Liver (tissue), 3 donors: ENCODE results near the gene SLC38A10.

Source experiments
- EGR1 ChIP-seq, 2 donors: IDR thresholded peaks; 2 replicates each; pipeline ENCODE4 v1.6.1; 2016 to 2018; ENCODE audit warnings: antibody characterized with exemption in 2 of 2, low read depth in 2 of 2
- FOXA1 ChIP-seq: IDR thresholded peaks from 2 replicates; pipeline ENCODE4 v1.6.1; 2016; ENCODE audit warnings: antibody characterized with exemption
- FOXA2 ChIP-seq: IDR thresholded peaks from 2 replicates; pipeline ENCODE4 v1.6.1; 2016; ENCODE audit warnings: antibody characterized with exemption
- GABPA ChIP-seq, 2 donors: IDR thresholded peaks in 1 of 2; conservative IDR thresholded peaks in 1 of 2; 2 replicates each; pipeline ENCODE4 v1.6.1; 2016; ENCODE audit warnings: antibody characterized with exemption in 2 of 2, mild to moderate bottlenecking in 1 of 2, moderate library complexity in 1 of 2
- HNF4A ChIP-seq, 2 donors: conservative IDR thresholded peaks; 2 replicates each; pipeline ENCODE4 v1.6.1; 2016; ENCODE audit warnings: antibody characterized with exemption in 2 of 2, mild to moderate bottlenecking in 2 of 2
- JUND ChIP-seq, 2 donors: IDR thresholded peaks; 2 replicates each; pipeline ENCODE4 v1.6.1; 2016; ENCODE audit warnings: antibody characterized with exemption in 2 of 2
- RAD21 ChIP-seq, 2 donors: IDR thresholded peaks; 2 replicates each; pipeline ENCODE4 v1.6.1; 2016; ENCODE audit warnings: antibody characterized with exemption in 2 of 2, mild to moderate bottlenecking in 2 of 2
- SP1 ChIP-seq: IDR thresholded peaks from 2 replicates; pipeline ENCODE4 v1.6.1; 2018; ENCODE audit warnings: antibody characterized with exemption, mild to moderate bottlenecking
- TAF1 ChIP-seq: conservative IDR thresholded peaks from 2 replicates; pipeline ENCODE4 v1.6.1; 2016; ENCODE audit warnings: antibody characterized with exemption, mild to moderate bottlenecking
- YY1 ChIP-seq: IDR thresholded peaks from 2 replicates; pipeline ENCODE4 v1.6.1; 2016; ENCODE audit warnings: antibody characterized with exemption, mild to moderate bottlenecking
- TF ChIP-seq, protein P1 (sequence below): fragments of 150-350 bp; IDR thresholded peaks from 2 replicates; pipeline ENCODE4 v1.5.1; 2017; ENCODE audit warnings: improper control_type of control experiment, low read depth, low read length; ENCODE audit not compliant: missing input control
- TF ChIP-seq, protein P2 (sequence below): IDR thresholded peaks from 2 replicates; pipeline ENCODE4 v1.6.1; 2016; ENCODE audit warnings: antibody characterized with exemption
- TF ChIP-seq, protein P3 (sequence below): IDR thresholded peaks from 2 replicates; pipeline ENCODE4 v1.6.1; 2016; ENCODE audit warnings: antibody characterized with exemption, mild to moderate bottlenecking
- TF ChIP-seq, protein P4 (sequence below): IDR thresholded peaks from 2 replicates; pipeline ENCODE4 v1.6.1; 2016; ENCODE audit warnings: antibody characterized with exemption
- donor health status: healthy.
- donor health status: healthy.

DNA sequence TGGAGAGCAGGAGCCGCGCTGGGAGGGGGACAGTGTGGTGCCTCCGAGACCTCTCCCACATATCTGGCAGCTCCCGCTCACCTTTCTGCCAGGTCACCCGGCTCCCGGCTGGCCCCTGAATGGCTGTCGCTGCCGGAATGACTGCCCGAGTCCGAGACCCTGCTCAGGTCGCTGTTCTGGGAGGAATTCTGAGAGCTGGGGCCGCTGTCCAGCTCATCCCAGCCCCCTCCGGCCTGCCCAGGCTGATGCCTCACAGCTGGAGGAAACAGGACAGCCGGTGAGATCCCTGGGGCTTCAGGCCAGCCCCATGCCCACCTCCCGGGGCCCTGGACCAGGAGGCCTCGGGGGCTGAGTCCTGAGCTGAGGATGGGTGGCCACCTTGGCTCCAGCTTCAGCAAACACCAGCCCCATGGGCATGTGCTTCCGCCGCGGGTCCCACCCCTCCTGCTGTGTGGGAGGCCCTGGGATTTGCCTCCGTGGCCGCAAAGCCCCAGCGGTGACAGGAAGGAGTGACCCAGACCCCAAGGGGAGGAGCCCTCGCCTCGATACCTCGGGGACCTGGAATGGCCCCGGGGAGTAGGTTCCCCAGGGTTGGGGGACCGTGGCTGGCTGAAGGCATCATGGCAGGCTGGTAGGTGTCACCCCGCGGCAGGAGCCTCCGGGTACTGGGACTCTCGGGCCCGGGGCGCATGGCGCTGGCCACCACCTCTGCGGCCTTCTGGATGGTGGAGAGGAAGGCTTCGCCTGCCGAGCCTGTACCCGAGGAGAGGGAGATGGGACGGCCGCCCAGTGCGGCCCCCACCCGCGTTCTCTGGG lies 63.1 kb downstream of the SLC38A10 start:
- TF ChIP-seq, protein P1, sequence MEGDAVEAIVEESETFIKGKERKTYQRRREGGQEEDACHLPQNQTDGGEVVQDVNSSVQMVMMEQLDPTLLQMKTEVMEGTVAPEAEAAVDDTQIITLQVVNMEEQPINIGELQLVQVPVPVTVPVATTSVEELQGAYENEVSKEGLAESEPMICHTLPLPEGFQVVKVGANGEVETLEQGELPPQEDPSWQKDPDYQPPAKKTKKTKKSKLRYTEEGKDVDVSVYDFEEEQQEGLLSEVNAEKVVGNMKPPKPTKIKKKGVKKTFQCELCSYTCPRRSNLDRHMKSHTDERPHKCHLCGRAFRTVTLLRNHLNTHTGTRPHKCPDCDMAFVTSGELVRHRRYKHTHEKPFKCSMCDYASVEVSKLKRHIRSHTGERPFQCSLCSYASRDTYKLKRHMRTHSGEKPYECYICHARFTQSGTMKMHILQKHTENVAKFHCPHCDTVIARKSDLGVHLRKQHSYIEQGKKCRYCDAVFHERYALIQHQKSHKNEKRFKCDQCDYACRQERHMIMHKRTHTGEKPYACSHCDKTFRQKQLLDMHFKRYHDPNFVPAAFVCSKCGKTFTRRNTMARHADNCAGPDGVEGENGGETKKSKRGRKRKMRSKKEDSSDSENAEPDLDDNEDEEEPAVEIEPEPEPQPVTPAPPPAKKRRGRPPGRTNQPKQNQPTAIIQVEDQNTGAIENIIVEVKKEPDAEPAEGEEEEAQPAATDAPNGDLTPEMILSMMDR, result no peak
- TF ChIP-seq, protein P2, sequence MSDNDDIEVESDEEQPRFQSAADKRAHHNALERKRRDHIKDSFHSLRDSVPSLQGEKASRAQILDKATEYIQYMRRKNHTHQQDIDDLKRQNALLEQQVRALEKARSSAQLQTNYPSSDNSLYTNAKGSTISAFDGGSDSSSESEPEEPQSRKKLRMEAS, result no peak
- TF ChIP-seq, protein P3, sequence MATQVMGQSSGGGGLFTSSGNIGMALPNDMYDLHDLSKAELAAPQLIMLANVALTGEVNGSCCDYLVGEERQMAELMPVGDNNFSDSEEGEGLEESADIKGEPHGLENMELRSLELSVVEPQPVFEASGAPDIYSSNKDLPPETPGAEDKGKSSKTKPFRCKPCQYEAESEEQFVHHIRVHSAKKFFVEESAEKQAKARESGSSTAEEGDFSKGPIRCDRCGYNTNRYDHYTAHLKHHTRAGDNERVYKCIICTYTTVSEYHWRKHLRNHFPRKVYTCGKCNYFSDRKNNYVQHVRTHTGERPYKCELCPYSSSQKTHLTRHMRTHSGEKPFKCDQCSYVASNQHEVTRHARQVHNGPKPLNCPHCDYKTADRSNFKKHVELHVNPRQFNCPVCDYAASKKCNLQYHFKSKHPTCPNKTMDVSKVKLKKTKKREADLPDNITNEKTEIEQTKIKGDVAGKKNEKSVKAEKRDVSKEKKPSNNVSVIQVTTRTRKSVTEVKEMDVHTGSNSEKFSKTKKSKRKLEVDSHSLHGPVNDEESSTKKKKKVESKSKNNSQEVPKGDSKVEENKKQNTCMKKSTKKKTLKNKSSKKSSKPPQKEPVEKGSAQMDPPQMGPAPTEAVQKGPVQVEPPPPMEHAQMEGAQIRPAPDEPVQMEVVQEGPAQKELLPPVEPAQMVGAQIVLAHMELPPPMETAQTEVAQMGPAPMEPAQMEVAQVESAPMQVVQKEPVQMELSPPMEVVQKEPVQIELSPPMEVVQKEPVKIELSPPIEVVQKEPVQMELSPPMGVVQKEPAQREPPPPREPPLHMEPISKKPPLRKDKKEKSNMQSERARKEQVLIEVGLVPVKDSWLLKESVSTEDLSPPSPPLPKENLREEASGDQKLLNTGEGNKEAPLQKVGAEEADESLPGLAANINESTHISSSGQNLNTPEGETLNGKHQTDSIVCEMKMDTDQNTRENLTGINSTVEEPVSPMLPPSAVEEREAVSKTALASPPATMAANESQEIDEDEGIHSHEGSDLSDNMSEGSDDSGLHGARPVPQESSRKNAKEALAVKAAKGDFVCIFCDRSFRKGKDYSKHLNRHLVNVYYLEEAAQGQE, result no peak
- TF ChIP-seq GABPA (IDR thresholded peaks at IDR 0.05 in 1 of 2, conservative IDR thresholded peaks at IDR 0.05 in 1 of 2), result no peak
- TF ChIP-seq, protein P4, sequence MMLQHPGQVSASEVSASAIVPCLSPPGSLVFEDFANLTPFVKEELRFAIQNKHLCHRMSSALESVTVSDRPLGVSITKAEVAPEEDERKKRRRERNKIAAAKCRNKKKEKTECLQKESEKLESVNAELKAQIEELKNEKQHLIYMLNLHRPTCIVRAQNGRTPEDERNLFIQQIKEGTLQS, result no peak
- no peak for TF ChIP-seq YY1
- TF ChIP-seq JUND (IDR thresholded peaks at IDR 0.05), result no peak
- no peak for TF ChIP-seq EGR1 (IDR thresholded peaks at IDR 0.05; ENCODE audit: low read depth in 2 of 2)
- no peak for TF ChIP-seq TAF1
- no peak for TF ChIP-seq FOXA1
- no peak for TF ChIP-seq SP1
- no peak for TF ChIP-seq FOXA2
- TF ChIP-seq RAD21 (IDR thresholded peaks at IDR 0.05), result no peak
- no peak for TF ChIP-seq HNF4A (conservative IDR thresholded peaks at IDR 0.05)
